Measurements from ENCODE around the gene CHAF1A.

- TF ChIP-seq, protein P1, sequence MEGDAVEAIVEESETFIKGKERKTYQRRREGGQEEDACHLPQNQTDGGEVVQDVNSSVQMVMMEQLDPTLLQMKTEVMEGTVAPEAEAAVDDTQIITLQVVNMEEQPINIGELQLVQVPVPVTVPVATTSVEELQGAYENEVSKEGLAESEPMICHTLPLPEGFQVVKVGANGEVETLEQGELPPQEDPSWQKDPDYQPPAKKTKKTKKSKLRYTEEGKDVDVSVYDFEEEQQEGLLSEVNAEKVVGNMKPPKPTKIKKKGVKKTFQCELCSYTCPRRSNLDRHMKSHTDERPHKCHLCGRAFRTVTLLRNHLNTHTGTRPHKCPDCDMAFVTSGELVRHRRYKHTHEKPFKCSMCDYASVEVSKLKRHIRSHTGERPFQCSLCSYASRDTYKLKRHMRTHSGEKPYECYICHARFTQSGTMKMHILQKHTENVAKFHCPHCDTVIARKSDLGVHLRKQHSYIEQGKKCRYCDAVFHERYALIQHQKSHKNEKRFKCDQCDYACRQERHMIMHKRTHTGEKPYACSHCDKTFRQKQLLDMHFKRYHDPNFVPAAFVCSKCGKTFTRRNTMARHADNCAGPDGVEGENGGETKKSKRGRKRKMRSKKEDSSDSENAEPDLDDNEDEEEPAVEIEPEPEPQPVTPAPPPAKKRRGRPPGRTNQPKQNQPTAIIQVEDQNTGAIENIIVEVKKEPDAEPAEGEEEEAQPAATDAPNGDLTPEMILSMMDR (IDR thresholded peaks at IDR 0.05; ENCODE audit: low read depth, low read length, poor library complexity, severe bottlenecking) = no peak
- no peak for TF ChIP-seq EZH2phosphoT487 (IDR thresholded peaks at IDR 0.05; ENCODE audit: borderline replicate concordance, low read length)
These were observed 30.9 kb upstream of the CHAF1A start for GRCh38 chr19:4371247-4372164.
